Epithelial cell of umbilical artery (primary cell): ENCODE measurements around the gene GJB1. TPM values are rescaled to one million over a fixed set of nuclear protein-coding genes. Genes with fewer than 3 reads are reported as not detected.

Experiments
- total RNA-seq: library from RNA; depleted of rRNA; stranded (reverse); fragments of >200 nt; gene quantifications from 2 replicates; pipeline ENCODE4 v1.2.3, GENCODE V29; 2014

GJB1 gene
- not detected in 2 replicates for total RNA-seq

DNA sequence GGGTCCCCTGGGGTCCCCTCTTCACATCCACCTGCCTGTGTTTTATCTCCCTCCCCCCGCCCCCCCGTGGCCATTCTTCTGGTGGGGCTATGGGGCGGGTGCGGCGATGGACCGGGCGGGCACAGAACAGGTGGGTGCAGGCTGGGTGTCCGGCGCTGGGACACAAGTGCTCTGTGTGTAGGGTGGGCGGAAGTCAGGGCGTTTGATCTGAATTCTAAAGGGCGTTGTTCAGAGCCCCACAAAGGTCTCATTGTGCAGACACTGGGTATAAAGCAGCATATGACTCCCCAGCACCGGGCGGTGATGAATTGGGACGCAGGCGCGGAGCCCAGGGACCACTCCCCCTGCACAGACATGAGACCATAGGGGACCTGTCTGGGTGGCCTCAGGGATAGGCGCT, at the start of gene GJB1:
Gene GJB1 (plus strand): TSS at position 296 of the 400 bp plus-strand sequence. CDS start 484 bp downstream, outside the sequence.

GRCh38 chrX:71254092-71254963, 31.3 kb downstream of the GJB1 start, which contains the start of gene ZMYM3:
Gene ZMYM3, minus strand, starts transcription at chrX:71254140. Its CDS starts 885 bp downstream, at chrX:71253255.

Other genes starting within 250 kb of the GJB1 start
- 54.6 and 69.8 TPM in 2 replicates for gene SNX12, start 154.9 kb upstream of the GJB1 start, total RNA-seq
- gene FOXO4, start 127.4 kb upstream of the GJB1 start, total RNA-seq: 3.6 and 4.5 TPM in 2 replicates
- gene CXorf65, start 116.5 kb upstream of the GJB1 start, total RNA-seq: not detected in 2 replicates
- not detected in 2 replicates for gene IL2RG, start 111.6 kb upstream of the GJB1 start, total RNA-seq
- 12.0 and 12.2 TPM in 2 replicates for gene MED12, start 104.6 kb upstream of the GJB1 start, total RNA-seq
- gene NLGN3, start 78.4 kb upstream of the GJB1 start, total RNA-seq: 0.15 TPM in 1 of 2 replicates, not detected in the other
- 7.6 and 10.7 TPM in 2 replicates for gene ZMYM3, start 30.9 kb downstream of the GJB1 start, total RNA-seq
- 401 and 476 TPM in 2 replicates for gene NONO, start 60.4 kb downstream of the GJB1 start, total RNA-seq
- gene ITGB1BP2, start 78.5 kb downstream of the GJB1 start, total RNA-seq: 0.32 and 2.0 TPM in 2 replicates
- gene TAF1, start 143.1 kb downstream of the GJB1 start, total RNA-seq: 34.4 and 39.4 TPM in 2 replicates